ENCODE data around the gene M1AP.

- no peak for TF ChIP-seq CTCF (IDR thresholded peaks at IDR 0.05)
- TF ChIP-seq EZH2phosphoT487 (IDR thresholded peaks at IDR 0.05) = no peak
- no peak for TF ChIP-seq EZH2 (IDR thresholded peaks at IDR 0.05)
These were observed 114.7 kb downstream of the M1AP start for GRCh38 chr2:74533464-74533863.

Measured in neural progenitor cell (in vitro differentiated cells).